Measurements from ENCODE around the gene MFGE8.

Gene MFGE8

GRCh38 chr15:88877415-88877814 lies 35.8 kb downstream of the MFGE8 start:
- no peaks in the 10 kb centered on the region for H3K4me1 ChIP-seq (ENCODE audit: insufficient read depth, low read length, severe bottlenecking)
- H3K36me3 ChIP-seq (ENCODE audit: insufficient read depth, low read length), result no peaks in the 10 kb centered on the region
- H3F3A ChIP-seq (ENCODE audit: insufficient read depth, low read length), result no peaks in the 10 kb centered on the region
- no peak overlapping the region for H3K9ac ChIP-seq (ENCODE audit: low read length)
- H2AFZ ChIP-seq (ENCODE audit: low read length), result no peak overlapping the region
- H4K20me1 ChIP-seq (ENCODE audit: insufficient read depth, low read length), result no peaks in the 10 kb centered on the region
- no peaks in the 10 kb centered on the region; the same call in 1 of the 2 replicates for H3K27me3 ChIP-seq (ENCODE audit: insufficient read depth, low read length)
- no peaks in the 10 kb centered on the region for H3K9me2 ChIP-seq (ENCODE audit: low read depth, low read length)
- TF ChIP-seq, protein P1, sequence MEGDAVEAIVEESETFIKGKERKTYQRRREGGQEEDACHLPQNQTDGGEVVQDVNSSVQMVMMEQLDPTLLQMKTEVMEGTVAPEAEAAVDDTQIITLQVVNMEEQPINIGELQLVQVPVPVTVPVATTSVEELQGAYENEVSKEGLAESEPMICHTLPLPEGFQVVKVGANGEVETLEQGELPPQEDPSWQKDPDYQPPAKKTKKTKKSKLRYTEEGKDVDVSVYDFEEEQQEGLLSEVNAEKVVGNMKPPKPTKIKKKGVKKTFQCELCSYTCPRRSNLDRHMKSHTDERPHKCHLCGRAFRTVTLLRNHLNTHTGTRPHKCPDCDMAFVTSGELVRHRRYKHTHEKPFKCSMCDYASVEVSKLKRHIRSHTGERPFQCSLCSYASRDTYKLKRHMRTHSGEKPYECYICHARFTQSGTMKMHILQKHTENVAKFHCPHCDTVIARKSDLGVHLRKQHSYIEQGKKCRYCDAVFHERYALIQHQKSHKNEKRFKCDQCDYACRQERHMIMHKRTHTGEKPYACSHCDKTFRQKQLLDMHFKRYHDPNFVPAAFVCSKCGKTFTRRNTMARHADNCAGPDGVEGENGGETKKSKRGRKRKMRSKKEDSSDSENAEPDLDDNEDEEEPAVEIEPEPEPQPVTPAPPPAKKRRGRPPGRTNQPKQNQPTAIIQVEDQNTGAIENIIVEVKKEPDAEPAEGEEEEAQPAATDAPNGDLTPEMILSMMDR (IDR thresholded peaks at IDR 0.05; ENCODE audit: low read length), result no peak
- TF ChIP-seq EZH2 (IDR thresholded peaks at IDR 0.05; ENCODE audit: borderline replicate concordance, low read length), result no peak
- no peaks in the 10 kb centered on the region for H3K9me3 ChIP-seq (ENCODE audit: low read length)
- H3K4me3 ChIP-seq (ENCODE audit: low read depth, low read length, poor library complexity, severe bottlenecking), result no peak overlapping the region
- no peak overlapping the region for H3K27ac ChIP-seq (ENCODE audit: low read depth, low read length, poor library complexity, severe bottlenecking)
- H3K4me2 ChIP-seq (ENCODE audit: low read length), result no peak overlapping the region
- no peaks in the 10 kb centered on the region for H3K79me2 ChIP-seq (ENCODE audit: insufficient read depth, low read length)

DNA sequence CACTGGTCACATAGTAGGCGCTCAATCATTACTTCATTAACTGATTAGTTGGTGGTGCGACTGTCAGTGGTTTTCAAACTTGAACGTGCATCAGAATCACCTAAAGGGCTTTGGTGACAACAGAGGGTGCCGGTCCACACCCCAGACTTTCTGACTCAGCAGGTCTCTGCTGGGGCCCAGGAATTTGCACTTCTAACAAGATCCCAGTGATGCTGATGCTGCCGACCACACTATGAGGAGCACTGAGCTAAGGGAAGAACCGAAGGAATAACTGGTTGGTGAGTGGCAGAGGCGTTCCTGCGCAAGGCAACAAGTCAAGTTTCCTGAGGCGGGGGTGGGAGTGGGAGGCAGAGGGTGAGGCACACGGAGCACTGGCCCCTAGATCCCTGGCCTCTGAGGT lies 36.6 kb downstream of the MFGE8 start:
- Histone ChIP-seq H3K4me1 (ENCODE audit: insufficient read depth, low read length, severe bottlenecking) (no peaks in the 10 kb centered on the region), H3K9me3 (ENCODE audit: low read length) (no peaks in the 10 kb centered on the region), H3K27me3 (ENCODE audit: insufficient read depth, low read length) (no peaks in the 10 kb centered on the region; the same call in 1 of the 2 replicates), H3K4me3 (ENCODE audit: low read depth, low read length, poor library complexity, severe bottlenecking) (no peak overlapping the region), H3F3A (ENCODE audit: insufficient read depth, low read length) (no peaks in the 10 kb centered on the region), H3K79me2 (ENCODE audit: insufficient read depth, low read length) (no peaks in the 10 kb centered on the region), H4K20me1 (ENCODE audit: insufficient read depth, low read length) (no peaks in the 10 kb centered on the region), H3K4me2 (ENCODE audit: low read length) (no peak overlapping the region), H3K9ac (ENCODE audit: low read length) (no peak overlapping the region), H2AFZ (ENCODE audit: low read length) (no peak overlapping the region), H3K36me3 (ENCODE audit: insufficient read depth, low read length) (no peaks in the 10 kb centered on the region), H3K9me2 (ENCODE audit: low read depth, low read length) (no peaks in the 10 kb centered on the region), H3K27ac (ENCODE audit: low read depth, low read length, poor library complexity, severe bottlenecking) (no peak overlapping the region)
- TF ChIP-seq EZH2 (IDR thresholded peaks at IDR 0.05; ENCODE audit: borderline replicate concordance, low read length), result no peak
- TF ChIP-seq, protein P1 (IDR thresholded peaks at IDR 0.05; ENCODE audit: low read length), result no peak

GRCh38 chr15:88874684-88875083 lies 38.5 kb downstream of the MFGE8 start:
- no peak for TF ChIP-seq EZH2 (IDR thresholded peaks at IDR 0.05; ENCODE audit: borderline replicate concordance, low read length)
- TF ChIP-seq, protein P1 (IDR thresholded peaks at IDR 0.05; ENCODE audit: low read length), result no peak
- Histone ChIP-seq H3K79me2 (ENCODE audit: insufficient read depth, low read length) (no peaks in the 10 kb centered on the region), H2AFZ (ENCODE audit: low read length) (no peak overlapping the region), H3K4me2 (ENCODE audit: low read length) (no peak overlapping the region), H3K9me2 (ENCODE audit: low read depth, low read length) (no peaks in the 10 kb centered on the region), H3K27me3 (ENCODE audit: insufficient read depth, low read length) (no peaks in the 10 kb centered on the region), H3K36me3 (ENCODE audit: insufficient read depth, low read length) (no peaks in the 10 kb centered on the region), H3F3A (ENCODE audit: insufficient read depth, low read length) (no peaks in the 10 kb centered on the region), H4K20me1 (ENCODE audit: insufficient read depth, low read length) (no peaks in the 10 kb centered on the region), H3K9me3 (ENCODE audit: low read length) (no peaks in the 10 kb centered on the region), H3K9ac (ENCODE audit: low read length) (no peak overlapping the region), H3K4me1 (ENCODE audit: insufficient read depth, low read length, severe bottlenecking) (no peaks in the 10 kb centered on the region), H3K4me3 (ENCODE audit: low read depth, low read length, poor library complexity, severe bottlenecking) (no peak overlapping the region), H3K27ac (ENCODE audit: low read depth, low read length, poor library complexity, severe bottlenecking) (no peak overlapping the region)

All from OCI-LY1 (cell line).